Activated naive CD4-positive, alpha-beta T cell (primary cell): ENCODE data around the gene SRRM1.
"Not testable (repeated sequence)": the region's sequence is repeated elsewhere in the genome, so short reads cannot be mapped to it uniquely, and the experiment has no call there.

Source experiments
- DNase-seq, 4 experiments: peaks; one replicate each; lab custom pipeline; 2025; lab: John Stamatoyannopoulos, UW

SRRM1 gene

GRCh38 chr1:24717887-24718650 is 75.0 kb downstream of the SRRM1 start:
- no peak for DNase-seq

GRCh38 chr1:24720152-24720551 is 77.0 kb downstream of the SRRM1 start:
- DNase-seq: no peak

- DNase-seq: no peak
Observed at GRCh38 chr1:24721533-24721932, 78.4 kb downstream of the SRRM1 start.

- DNase-seq: not testable (repeated sequence)
Observed at GRCh38 chr1:24722073-24723035, 79.3 kb downstream of the SRRM1 start.
